ENCODE measurements around the gene FRZB.

Gene FRZB

GRCh38 chr2:182833084-182833854, 33.2 kb downstream of the FRZB start:
- DNase-seq = no peak

GRCh38 chr2:182831921-182832320, 34.5 kb downstream of the FRZB start:
- no peak for DNase-seq

DNA sequence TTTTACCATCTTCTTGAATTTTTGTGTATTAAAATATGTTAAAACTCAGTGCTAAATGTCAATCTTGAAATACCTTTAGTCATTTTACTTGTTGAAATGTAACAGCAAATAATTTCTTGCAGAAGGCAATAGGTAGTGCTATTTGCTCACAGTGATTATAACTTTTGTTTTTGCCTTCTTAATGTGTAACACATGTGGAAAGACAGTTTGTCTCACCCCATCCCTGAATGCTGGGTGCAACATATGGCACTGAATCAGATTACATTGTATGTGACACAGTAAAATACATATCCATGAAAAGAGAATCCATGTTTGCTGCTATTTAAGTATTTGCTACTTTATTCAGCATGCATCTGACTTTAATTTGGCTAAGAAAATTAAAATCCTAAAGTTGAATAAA, 35.3 kb downstream of the FRZB start:
- DNase-seq = no peak

GRCh38 chr2:182827182-182827879, 39.1 kb downstream of the FRZB start:
- DNase-seq = no peak

DNA sequence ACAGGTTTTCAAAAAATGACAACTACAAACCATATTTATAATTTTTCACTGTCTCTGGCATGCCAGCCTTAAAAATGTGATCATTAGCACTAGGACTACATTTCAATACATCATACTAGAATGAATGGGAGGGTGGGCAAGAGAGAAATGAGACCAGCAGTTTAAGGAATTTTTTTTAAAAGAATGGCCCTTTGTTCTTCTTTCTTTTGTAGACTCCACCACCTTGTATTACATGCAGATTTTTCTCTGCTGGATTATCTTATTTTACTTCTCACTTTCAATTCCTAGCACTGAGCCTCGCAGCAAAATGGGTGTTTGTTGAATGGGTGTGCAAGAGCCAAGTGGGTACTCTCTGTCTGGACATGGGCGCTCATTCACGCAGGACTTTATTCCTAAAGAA, 39.9 kb downstream of the FRZB start:
- no peak for DNase-seq

- DNase-seq = no peak
Measured at GRCh38 chr2:182826064-182826463, 40.4 kb downstream of the FRZB start.

- DNase-seq = no peak
Measured at GRCh38 chr2:182824767-182825158, 41.7 kb downstream of the FRZB start.

GRCh38 chr2:182824056-182824766, 42.2 kb downstream of the FRZB start:
- DNase-seq = no peak

DNA sequence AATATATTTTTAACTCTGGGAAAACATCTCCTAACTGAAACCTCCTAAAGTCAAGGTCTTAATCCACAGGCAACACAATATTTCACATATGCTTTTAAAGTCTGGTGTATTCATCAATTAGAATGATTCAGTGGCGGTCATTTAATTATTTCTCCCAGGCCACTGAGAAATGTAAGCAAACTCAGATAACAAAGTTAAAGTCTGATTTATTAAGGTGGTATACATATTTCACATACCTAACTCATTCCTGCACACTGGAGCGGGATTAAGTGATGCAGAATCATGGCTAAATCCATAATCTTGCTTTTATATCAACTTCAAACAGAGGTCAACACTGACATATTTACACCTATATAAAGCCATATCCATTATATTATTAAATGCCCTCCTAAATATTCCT, 43.7 kb downstream of the FRZB start:
- no peak for DNase-seq

- DNase-seq = no peak
Measured at GRCh38 chr2:182821182-182821581, 45.3 kb downstream of the FRZB start.

- no peak for DNase-seq
Measured at GRCh38 chr2:182819412-182819811, 47.0 kb downstream of the FRZB start.

- no peak for DNase-seq
Measured at GRCh38 chr2:182818925-182819324, 47.5 kb downstream of the FRZB start.

- DNase-seq = no peak
Measured at GRCh38 chr2:182818501-182818900, 47.9 kb downstream of the FRZB start.

DNA sequence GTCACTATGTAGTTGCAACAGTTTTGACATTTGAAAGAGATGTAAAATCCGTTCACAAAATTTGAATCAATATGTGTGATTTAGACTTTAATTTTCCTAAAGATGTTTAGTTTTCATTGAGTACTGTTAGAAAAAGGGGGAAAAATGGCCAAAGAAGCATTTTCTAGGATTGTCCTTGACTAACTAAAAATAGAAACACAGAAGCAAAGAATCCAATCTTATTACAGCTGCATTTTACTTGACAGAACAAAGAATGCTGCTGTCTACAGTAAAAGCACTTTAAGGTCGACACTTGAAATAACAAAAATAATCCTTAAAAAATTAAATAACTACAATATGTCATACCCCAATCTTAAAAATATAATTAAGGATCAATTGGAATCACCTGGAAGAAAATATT, 48.9 kb downstream of the FRZB start:
- DNase-seq = no peak

DNA sequence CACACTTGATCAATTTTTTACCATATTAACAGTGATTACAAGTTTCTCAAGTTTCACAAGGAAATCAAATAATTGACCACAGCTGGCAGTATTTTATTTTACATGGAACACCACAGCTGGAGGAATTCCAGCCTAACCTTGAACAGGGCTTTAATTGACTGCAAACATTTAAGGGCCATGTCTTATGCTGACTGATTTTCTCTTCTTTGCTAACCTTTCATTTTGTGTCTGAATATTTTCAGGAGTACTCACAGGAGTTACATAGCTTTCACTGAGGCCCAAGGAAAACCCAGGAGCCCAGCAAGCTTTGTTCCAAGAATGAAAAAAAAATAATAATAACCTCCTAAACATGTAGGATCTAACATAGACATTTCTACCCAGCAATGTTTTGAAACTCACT, 49.6 kb downstream of the FRZB start:
- no peak for DNase-seq

GRCh38 chr2:182814804-182815203, 51.6 kb downstream of the FRZB start:
- DNase-seq = no peak

GRCh38 chr2:182814380-182814779, 52.1 kb downstream of the FRZB start:
- no peak for DNase-seq

- DNase-seq = no peak
Measured at GRCh38 chr2:182810087-182810486, 56.4 kb downstream of the FRZB start.

DNA sequence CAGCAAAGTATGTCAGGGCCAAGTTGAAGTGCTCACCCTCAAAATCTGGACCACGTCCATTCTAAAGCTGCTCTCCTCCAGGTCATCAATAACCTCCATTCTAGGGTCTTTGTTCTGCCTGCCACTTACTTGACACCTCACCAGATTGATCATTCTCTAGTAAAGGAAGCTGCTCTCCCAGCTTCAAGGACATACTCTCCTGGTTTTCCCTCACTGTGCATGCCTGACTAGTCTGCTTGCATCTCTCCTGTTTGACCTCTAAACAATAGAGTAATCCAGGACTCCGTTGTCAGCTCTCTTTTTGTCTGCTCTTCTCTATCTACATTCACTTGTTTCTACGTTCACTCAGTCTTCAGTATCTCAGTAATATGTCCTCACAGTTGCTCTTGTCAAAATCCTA, 59.1 kb downstream of the FRZB start:
- no peak for DNase-seq

- no peak for DNase-seq
Measured at GRCh38 chr2:182804128-182804527, 62.3 kb downstream of the FRZB start.

GRCh38 chr2:182798736-182799135, 67.7 kb downstream of the FRZB start:
- DNase-seq = no peak

- no peak for DNase-seq
Measured at GRCh38 chr2:182792441-182792840, 74.0 kb downstream of the FRZB start.

GRCh38 chr2:182784777-182785176, 81.7 kb downstream of the FRZB start:
- DNase-seq = peak; percentile 11
